ENCODE results near the gene ALK. TPM values are rescaled to one million over a fixed set of nuclear protein-coding genes. Genes with fewer than 3 reads are reported as not detected.

The ALK gene
- total and polyA plus RNA-seq, 2 donors (not counting 1 experiment from before 2014, with no cell fraction given), result not detected

- no peaks in the 10 kb centered on the region for H3K27me3 ChIP-seq (replicated peaks in 1 of 4; ENCODE audit: control extremely low read depth in 1 of 4, control insufficient read depth in 3 of 4, insufficient read depth in 4 of 4, low read length in 3 of 4)
- ATAC-seq (ENCODE audit: low read depth), result no peak
- ChIA-PET POLR2A (no interaction called here), CTCF (no interaction called here)
- no peaks in the 10 kb centered on the region for H3K4me1 Mint-ChIP-seq
- no peak overlapping the region for H3K4me3 ChIP-seq (ENCODE audit: control extremely low read depth in 1 of 5, extremely low read depth in 1 of 5, insufficient read depth in 1 of 5, low read depth in 2 of 5, low read length in 4 of 5)
- peaks cover 17% of the 10 kb centered on the region for H3K27me3 Mint-ChIP-seq
- no peaks in the 10 kb centered on the region for H3K9me3 ChIP-seq (ENCODE audit: control extremely low read depth in 1 of 3, control insufficient read depth in 2 of 3, insufficient read depth in 1 of 3, low read length in 2 of 3)
- no peaks in the 10 kb centered on the region for H3K36me3 ChIP-seq (replicated peaks in 1 of 2; ENCODE audit: control extremely low read depth in 1 of 2, control insufficient read depth in 1 of 2, extremely low read depth in 1 of 2, insufficient read depth in 2 of 2, low read length in 1 of 2)
- WGBS (ENCODE audit: insufficient coverage), result 77% methylated on average over 6 of the region's 6 CpGs
- H4K20me1 ChIP-seq (ENCODE audit: control insufficient read depth, insufficient read depth, low read length, poor library complexity, severe bottlenecking), result no peaks in the 10 kb centered on the region
- no peak overlapping the region for H3K4me3 Mint-ChIP-seq
- no peaks in the 10 kb centered on the region for H3K9me3 Mint-ChIP-seq (ENCODE audit: insufficient read depth)
- H3K79me2 ChIP-seq (ENCODE audit: control insufficient read depth, insufficient read depth, low read length), result no peaks in the 10 kb centered on the region
- H2AFZ ChIP-seq (ENCODE audit: insufficient read depth, low read depth, low read length, poor library complexity, severe bottlenecking), result no peak overlapping the region
- no peak overlapping the region for H3K4me2 ChIP-seq (replicated peaks; ENCODE audit: low read depth, low read length, poor library complexity, severe bottlenecking)
- H3K4me1 ChIP-seq (ENCODE audit: control insufficient read depth in 2 of 2, insufficient read depth in 2 of 2, low read length in 2 of 2), result no peaks in the 10 kb centered on the region
- DNase-seq, result no peak
- no peak overlapping the region for H3K27ac Mint-ChIP-seq
- H3K9ac ChIP-seq (ENCODE audit: low read length), result no peak overlapping the region
- TF ChIP-seq CTCF (IDR thresholded peaks at IDR 0.05) (no peak), EZH2 (IDR thresholded peaks at IDR 0.05; ENCODE audit: borderline replicate concordance, insufficient read depth, low read depth, low read length, poor library complexity, severe bottlenecking) (no peak)
- H3K27ac ChIP-seq (ENCODE audit: low read length in 2 of 2), result no peak overlapping the region
- intact Hi-C loops (cut with micrococcal nuclease), result no loop called here
Measured at GRCh38 chr2:29614295-29614830, 307.0 kb downstream of the ALK start.

- TF ChIP-seq CTCF (IDR thresholded peaks at IDR 0.05) (no peak), EZH2 (IDR thresholded peaks at IDR 0.05; ENCODE audit: borderline replicate concordance, insufficient read depth, low read depth, low read length, poor library complexity, severe bottlenecking) (no peak)
- 100% methylated on average over 6 of the region's 8 CpGs for WGBS (ENCODE audit: insufficient coverage)
- Histone ChIP-seq H3K4me2 (replicated peaks; ENCODE audit: low read depth, low read length, poor library complexity, severe bottlenecking) (no peak overlapping the region), H3K9ac (ENCODE audit: low read length) (no peak overlapping the region), H3K4me1 (ENCODE audit: control insufficient read depth in 2 of 2, insufficient read depth in 2 of 2, low read length in 2 of 2) (no peaks in the 10 kb centered on the region), H3K27ac (ENCODE audit: low read length in 2 of 2) (no peak overlapping the region), H3K79me2 (ENCODE audit: control insufficient read depth, insufficient read depth, low read length) (no peaks in the 10 kb centered on the region), H3K9me3 (ENCODE audit: control extremely low read depth in 1 of 3, control insufficient read depth in 2 of 3, insufficient read depth in 1 of 3, low read length in 2 of 3) (peaks cover 0 to 1% (median 0%) of the 10 kb centered on the region in 3 donors), H3K27me3 (replicated peaks in 1 of 4; ENCODE audit: control extremely low read depth in 1 of 4, control insufficient read depth in 3 of 4, insufficient read depth in 4 of 4, low read length in 3 of 4) (no peaks in the 10 kb centered on the region), H2AFZ (ENCODE audit: insufficient read depth, low read depth, low read length, poor library complexity, severe bottlenecking) (no peak overlapping the region), H3K36me3 (replicated peaks in 1 of 2; ENCODE audit: control extremely low read depth in 1 of 2, control insufficient read depth in 1 of 2, extremely low read depth in 1 of 2, insufficient read depth in 2 of 2, low read length in 1 of 2) (no peaks in the 10 kb centered on the region), H4K20me1 (ENCODE audit: control insufficient read depth, insufficient read depth, low read length, poor library complexity, severe bottlenecking) (no peaks in the 10 kb centered on the region), H3K4me3 (ENCODE audit: control extremely low read depth in 1 of 5, extremely low read depth in 1 of 5, insufficient read depth in 1 of 5, low read depth in 2 of 5, low read length in 4 of 5) (no peak overlapping the region)
- DNase-seq (no peak), ATAC-seq (ENCODE audit: low read depth) (no peak)
- Mint-ChIP-seq H3K9me3 (ENCODE audit: insufficient read depth) (no peaks in the 10 kb centered on the region), H3K4me3 (no peak overlapping the region), H3K27me3 (peaks cover 17% of the 10 kb centered on the region), H3K4me1 (no peaks in the 10 kb centered on the region), H3K27ac (no peak overlapping the region)
- CTCF ChIA-PET, result no interaction called here
- intact Hi-C loops (cut with micrococcal nuclease), result no loop called here
- POLR2A ChIA-PET, result no interaction called here
Measured at GRCh38 chr2:29613792-29614266, 307.6 kb downstream of the ALK start.
